ENCODE measurements around the gene HSDL2.

The HSDL2 gene

GRCh38 chr9:112382501-112383364 lies 2.8 kb downstream of the HSDL2 start:
- no peak overlapping the region for H3K9ac ChIP-seq (ENCODE audit: low read depth, low read length, poor library complexity)
- no peak overlapping the region for H3K27ac ChIP-seq (replicated peaks; ENCODE audit: low read length)
- peaks cover 1 to 4% of the 10 kb centered on the region in 2 donors for H3K4me1 ChIP-seq (ENCODE audit: control insufficient read depth in 2 of 2, insufficient read depth in 1 of 2, low read depth in 1 of 2, low read length in 2 of 2)
- H3K23ac ChIP-seq (ENCODE audit: low read depth, low read length, poor library complexity), result no peak overlapping the region
- H3K14ac ChIP-seq (ENCODE audit: low read length), result no peak overlapping the region
- no peak overlapping the region for H2AK5ac ChIP-seq (ENCODE audit: low read depth, low read length)
- H3K4ac ChIP-seq (ENCODE audit: low read length), result no peak overlapping the region
- H2BK15ac ChIP-seq (ENCODE audit: low read length), result no peak overlapping the region
- H2BK12ac ChIP-seq (ENCODE audit: low read length), result no peak overlapping the region
- H2BK5ac ChIP-seq (ENCODE audit: low read length), result no peak overlapping the region
- H3K36me3 ChIP-seq (replicated peaks in 1 of 2; ENCODE audit: control insufficient read depth in 2 of 2, insufficient read depth in 2 of 2, low read length in 2 of 2), result peaks cover 0 to 26% of the 10 kb centered on the region in 2 donors
- no peak overlapping the region for H3K4me3 ChIP-seq (ENCODE audit: low read length in 2 of 2)
- no peak overlapping the region for H4K8ac ChIP-seq (ENCODE audit: low read depth, low read length)
- H3K27me3 ChIP-seq (ENCODE audit: control insufficient read depth in 3 of 3, insufficient read depth in 3 of 3, low read depth in 1 of 3, low read length in 3 of 3), result peaks cover 0 to 2% (median 0%) of the 10 kb centered on the region in 3 experiments
- DNase-seq (ENCODE audit: low spot score), result no peak
- H4K91ac ChIP-seq (ENCODE audit: low read depth, low read length, poor library complexity), result no peak overlapping the region
- H3K18ac ChIP-seq (ENCODE audit: low read length), result no peak overlapping the region
- H2BK120ac ChIP-seq (ENCODE audit: low read depth, low read length), result no peak overlapping the region
- no peak overlapping the region for H3K4me2 ChIP-seq (ENCODE audit: insufficient read depth, low read length, poor library complexity, severe bottlenecking)
- peaks cover 7% of the 10 kb centered on the region for H3K79me1 ChIP-seq (ENCODE audit: low read depth, low read length)
- no peak overlapping the region for H2AFZ ChIP-seq (ENCODE audit: low read length)
- no CpG with 5 or more reads among the region's 11 CpGs for WGBS, 2 donors (ENCODE audit: extremely low coverage in 2 of 2, insufficient read length in 2 of 2, insufficient replicate concordance in 1 of 2)
- no peaks in the 10 kb centered on the region for H3K9me3 ChIP-seq (replicated peaks in 1 of 2; ENCODE audit: control insufficient read depth in 2 of 2, insufficient read depth in 1 of 2, low read depth in 1 of 2, low read length in 2 of 2)

GRCh38 chr9:112384219-112384618 lies 4.3 kb downstream of the HSDL2 start:
- H3K4me3 ChIP-seq (ENCODE audit: low read length in 2 of 2), result no peak overlapping the region
- no CpG with 5 or more reads among the region's 1 CpG for WGBS, 2 donors (ENCODE audit: extremely low coverage in 2 of 2, insufficient read length in 2 of 2, insufficient replicate concordance in 1 of 2)
- no peak overlapping the region for H2BK15ac ChIP-seq (ENCODE audit: low read length)

DNA sequence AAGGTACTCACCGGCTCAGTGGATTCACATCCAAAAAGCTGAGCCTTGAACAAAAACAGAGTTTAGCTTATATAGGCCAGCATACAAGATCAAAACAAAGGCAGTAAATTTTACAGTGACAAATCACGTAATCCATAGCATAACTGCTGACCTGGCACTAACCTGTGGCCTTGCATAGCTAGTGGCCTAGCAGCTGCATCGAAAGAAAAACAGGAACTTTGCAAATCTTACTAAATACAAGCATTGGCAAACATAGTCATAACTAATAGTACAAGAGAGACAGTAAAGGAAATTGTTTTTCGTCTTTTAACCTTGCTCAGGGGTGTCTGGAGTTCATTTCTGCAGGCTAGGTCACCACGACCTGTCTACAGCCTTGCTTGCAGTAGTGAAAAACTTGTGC lies 4.8 kb downstream of the HSDL2 start:
- no peak for DNase-seq (ENCODE audit: low spot score)
- Histone ChIP-seq H2AK5ac (ENCODE audit: low read depth, low read length) (no peak overlapping the region), H2BK120ac (ENCODE audit: low read depth, low read length) (no peak overlapping the region), H3K27me3 (ENCODE audit: control insufficient read depth in 3 of 3, insufficient read depth in 3 of 3, low read depth in 1 of 3, low read length in 3 of 3) (peaks cover 0 to 2% (median 0%) of the 10 kb centered on the region in 3 experiments), H2AFZ (ENCODE audit: low read length) (no peak overlapping the region), H3K79me1 (ENCODE audit: low read depth, low read length) (peaks cover 7% of the 10 kb centered on the region), H3K4ac (ENCODE audit: low read length) (no peak overlapping the region), H2BK12ac (ENCODE audit: low read length) (no peak overlapping the region), H3K36me3 (replicated peaks in 1 of 2; ENCODE audit: control insufficient read depth in 2 of 2, insufficient read depth in 2 of 2, low read length in 2 of 2) (peaks cover 0 to 28% of the 10 kb centered on the region in 2 donors), H3K9ac (ENCODE audit: low read depth, low read length, poor library complexity) (no peak overlapping the region), H3K18ac (ENCODE audit: low read length) (no peak overlapping the region), H3K4me2 (ENCODE audit: insufficient read depth, low read length, poor library complexity, severe bottlenecking) (no peak overlapping the region), H3K4me1 (ENCODE audit: control insufficient read depth in 2 of 2, insufficient read depth in 1 of 2, low read depth in 1 of 2, low read length in 2 of 2) (peaks cover 0 to 4% of the 10 kb centered on the region in 2 donors), H3K27ac (replicated peaks; ENCODE audit: low read length) (no peak overlapping the region), H2BK15ac (ENCODE audit: low read length) (no peak overlapping the region), H2BK5ac (ENCODE audit: low read length) (no peak overlapping the region), H3K9me3 (replicated peaks in 1 of 2; ENCODE audit: control insufficient read depth in 2 of 2, insufficient read depth in 1 of 2, low read depth in 1 of 2, low read length in 2 of 2) (no peaks in the 10 kb centered on the region), H4K91ac (ENCODE audit: low read depth, low read length, poor library complexity) (no peak overlapping the region), H4K8ac (ENCODE audit: low read depth, low read length) (no peak overlapping the region), H3K4me3 (ENCODE audit: low read length in 2 of 2) (no peak overlapping the region), H3K23ac (ENCODE audit: low read depth, low read length, poor library complexity) (no peak overlapping the region), H3K14ac (ENCODE audit: low read length) (no peak overlapping the region)
- no CpG with 5 or more reads among the region's 5 CpGs for WGBS, 2 donors (ENCODE audit: extremely low coverage in 2 of 2, insufficient read length in 2 of 2, insufficient replicate concordance in 1 of 2)

More at GRCh38 chr9:112384219-112384618, 4.3 kb downstream of the HSDL2 start:
- Histone ChIP-seq H3K27me3 (ENCODE audit: control insufficient read depth in 3 of 3, insufficient read depth in 3 of 3, low read depth in 1 of 3, low read length in 3 of 3) (peaks cover 0 to 2% (median 0%) of the 10 kb centered on the region in 3 experiments), H3K4ac (ENCODE audit: low read length) (no peak overlapping the region), H2BK5ac (ENCODE audit: low read length) (no peak overlapping the region), H3K18ac (ENCODE audit: low read length) (no peak overlapping the region), H3K9me3 (replicated peaks in 1 of 2; ENCODE audit: control insufficient read depth in 2 of 2, insufficient read depth in 1 of 2, low read depth in 1 of 2, low read length in 2 of 2) (no peaks in the 10 kb centered on the region), H3K4me2 (ENCODE audit: insufficient read depth, low read length, poor library complexity, severe bottlenecking) (no peak overlapping the region), H2AK5ac (ENCODE audit: low read depth, low read length) (no peak overlapping the region), H3K4me1 (ENCODE audit: control insufficient read depth in 2 of 2, insufficient read depth in 1 of 2, low read depth in 1 of 2, low read length in 2 of 2) (peaks cover 0 to 4% of the 10 kb centered on the region in 2 donors), H2BK120ac (ENCODE audit: low read depth, low read length) (no peak overlapping the region), H3K23ac (ENCODE audit: low read depth, low read length, poor library complexity) (no peak overlapping the region), H3K14ac (ENCODE audit: low read length) (no peak overlapping the region), H2AFZ (ENCODE audit: low read length) (no peak overlapping the region), H4K91ac (ENCODE audit: low read depth, low read length, poor library complexity) (no peak overlapping the region), H4K8ac (ENCODE audit: low read depth, low read length) (no peak overlapping the region), H3K27ac (replicated peaks; ENCODE audit: low read length) (no peak overlapping the region), H3K36me3 (replicated peaks in 1 of 2; ENCODE audit: control insufficient read depth in 2 of 2, insufficient read depth in 2 of 2, low read length in 2 of 2) (peaks cover 0 to 28% of the 10 kb centered on the region in 2 donors), H3K9ac (ENCODE audit: low read depth, low read length, poor library complexity) (no peak overlapping the region), H2BK12ac (ENCODE audit: low read length) (no peak overlapping the region), H3K79me1 (ENCODE audit: low read depth, low read length) (peaks cover 7% of the 10 kb centered on the region)
- DNase-seq (ENCODE audit: low spot score), result no peak

- H3K4me2 ChIP-seq (ENCODE audit: insufficient read depth, low read length, poor library complexity, severe bottlenecking), result no peak overlapping the region
- H3K4me3 ChIP-seq (ENCODE audit: low read length in 2 of 2), result no peak overlapping the region
- H3K27me3 ChIP-seq (ENCODE audit: control insufficient read depth in 3 of 3, insufficient read depth in 3 of 3, low read depth in 1 of 3, low read length in 3 of 3), result no peaks in the 10 kb centered on the region
- DNase-seq (ENCODE audit: low spot score), result no peak
- WGBS, 2 donors (ENCODE audit: extremely low coverage in 2 of 2, insufficient read length in 2 of 2, insufficient replicate concordance in 1 of 2), result no CpG with 5 or more reads among the region's 3 CpGs
- no peak overlapping the region for H3K27ac ChIP-seq (replicated peaks; ENCODE audit: low read length)
- H4K91ac ChIP-seq (ENCODE audit: low read depth, low read length, poor library complexity), result no peak overlapping the region
- H3K4ac ChIP-seq (ENCODE audit: low read length), result no peak overlapping the region
- peaks cover 0 to 2% of the 10 kb centered on the region in 2 donors for H3K9me3 ChIP-seq (replicated peaks in 1 of 2; ENCODE audit: control insufficient read depth in 2 of 2, insufficient read depth in 1 of 2, low read depth in 1 of 2, low read length in 2 of 2)
- H3K9ac ChIP-seq (ENCODE audit: low read depth, low read length, poor library complexity), result no peak overlapping the region
- H2BK15ac ChIP-seq (ENCODE audit: low read length), result no peak overlapping the region
- no peak overlapping the region for H3K18ac ChIP-seq (ENCODE audit: low read length)
- no peak overlapping the region for H2BK120ac ChIP-seq (ENCODE audit: low read depth, low read length)
- no peak overlapping the region for H2BK5ac ChIP-seq (ENCODE audit: low read length)
- no peak overlapping the region for H3K14ac ChIP-seq (ENCODE audit: low read length)
- no peaks in the 10 kb centered on the region for H3K4me1 ChIP-seq (ENCODE audit: control insufficient read depth in 2 of 2, insufficient read depth in 1 of 2, low read depth in 1 of 2, low read length in 2 of 2)
- H3K36me3 ChIP-seq (replicated peaks in 1 of 2; ENCODE audit: control insufficient read depth in 2 of 2, insufficient read depth in 2 of 2, low read length in 2 of 2), result peaks cover 0 to 28% of the 10 kb centered on the region in 2 donors
- no peak overlapping the region for H4K8ac ChIP-seq (ENCODE audit: low read depth, low read length)
- H2AK5ac ChIP-seq (ENCODE audit: low read depth, low read length), result no peak overlapping the region
- no peak overlapping the region for H2BK12ac ChIP-seq (ENCODE audit: low read length)
- no peaks in the 10 kb centered on the region for H3K79me1 ChIP-seq (ENCODE audit: low read depth, low read length)
- no peak overlapping the region for H3K23ac ChIP-seq (ENCODE audit: low read depth, low read length, poor library complexity)
- H2AFZ ChIP-seq (ENCODE audit: low read length), result no peak overlapping the region
Measured at GRCh38 chr9:112387115-112387514, 7.2 kb downstream of the HSDL2 start.
